ENCODE data around the gene C1QTNF1. TPM values are rescaled to one million over a fixed set of nuclear protein-coding genes. Genes with fewer than 3 reads are reported as not detected.
A peak's percentile ranks its signal among the peaks of the same experiment; 100 is the strongest.

Gene C1QTNF1
- polyA plus RNA-seq, 1 of the 3 experiments (the other 2 are of a cell fraction): 14.3 TPM

DNA sequence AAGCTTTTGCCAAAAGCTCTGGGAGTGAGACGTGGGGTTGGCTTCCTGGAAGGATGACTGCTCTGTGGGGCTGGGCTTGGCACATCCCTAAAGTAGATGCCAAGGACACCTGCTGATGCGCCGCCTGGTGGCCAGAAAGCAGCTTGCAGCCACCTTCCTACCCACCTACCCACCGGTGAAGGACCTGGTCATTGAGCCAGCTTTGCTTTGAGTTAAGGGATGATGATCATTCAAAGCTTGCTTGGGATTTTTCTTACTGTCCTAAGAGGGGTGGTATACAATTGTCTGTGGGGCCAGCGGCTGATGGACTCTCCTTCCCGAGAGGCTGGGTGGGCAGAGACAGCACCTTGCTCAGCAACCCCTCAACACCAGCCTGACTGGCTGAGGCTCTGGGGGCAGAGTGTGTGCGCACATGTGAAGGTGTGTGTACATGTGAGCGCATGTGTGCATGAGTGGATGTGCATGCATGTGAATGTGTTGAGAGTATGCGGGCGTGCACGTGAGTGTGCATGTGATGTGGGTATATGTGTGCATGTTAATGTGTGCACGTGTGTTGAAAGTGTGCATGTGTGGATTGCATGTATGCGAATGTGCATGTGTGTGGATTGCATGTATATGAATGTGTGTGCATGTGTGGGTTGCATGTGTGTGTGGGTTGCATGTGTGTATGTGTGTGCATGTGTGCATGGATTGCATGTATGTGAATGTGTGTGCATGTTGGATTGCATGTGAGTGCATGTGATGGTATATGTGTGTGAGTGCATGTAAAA lies 18.6 kb downstream of the C1QTNF1 start:
- ChIA-PET CTCF (interaction anchor here (0.6 to 7.9 kb wide), 62 partner anchors 8 to 493 kb away, joined by 3 to 191 read pairs (median 5); partner anchors contain the start of genes C1QTNF1, ENGASE and LGALS3BP), POLR2A (interaction anchor here (0.5 to 1.1 kb wide), 2 partner anchors 14 to 42 kb away, joined by 5 to 6 read pairs; no protein-coding TSS in a partner anchor)
- Histone ChIP-seq H3K27ac (ENCODE audit: low read depth in 2 of 2, low read length in 1 of 2) (no peak overlapping the region), H3K9ac (no peak overlapping the region), H3K4me3 (ENCODE audit: low read depth in 2 of 2, low read length in 1 of 2) (no peak overlapping the region), H2AFZ (ENCODE audit: low read depth) (no peak overlapping the region), H3K4me1 (ENCODE audit: control insufficient read depth in 1 of 2, insufficient read depth in 2 of 2, low read depth in 1 of 2, low read length in 1 of 2) (peaks cover 0 to 21% of the 10 kb centered on the region in 2 experiments; a peak in 2 of 4 replicates), H4K20me1 (ENCODE audit: insufficient read depth) (no peaks in the 10 kb centered on the region), H3K9me3 (no peaks in the 10 kb centered on the region), H3K27me3 (ENCODE audit: insufficient read depth) (no peaks in the 10 kb centered on the region), H3K9me2 (no peaks in the 10 kb centered on the region), H3F3A (replicated peaks; ENCODE audit: insufficient read depth) (peaks cover 19% of the 10 kb centered on the region), H3K79me2 (ENCODE audit: insufficient read depth) (no peaks in the 10 kb centered on the region), H3K4me2 (no peak overlapping the region), H3K36me3 (replicated peaks in 1 of 2; ENCODE audit: control insufficient read depth in 1 of 2, insufficient read depth in 2 of 2, low read length in 1 of 2) (no peaks in the 10 kb centered on the region)
- peak; percentile 90 for DNase-seq
- 57% methylated on average over 13 of the region's 13 CpGs for WGBS (ENCODE audit: low lambda C conversion rate)
- TF ChIP-seq, protein P1, sequence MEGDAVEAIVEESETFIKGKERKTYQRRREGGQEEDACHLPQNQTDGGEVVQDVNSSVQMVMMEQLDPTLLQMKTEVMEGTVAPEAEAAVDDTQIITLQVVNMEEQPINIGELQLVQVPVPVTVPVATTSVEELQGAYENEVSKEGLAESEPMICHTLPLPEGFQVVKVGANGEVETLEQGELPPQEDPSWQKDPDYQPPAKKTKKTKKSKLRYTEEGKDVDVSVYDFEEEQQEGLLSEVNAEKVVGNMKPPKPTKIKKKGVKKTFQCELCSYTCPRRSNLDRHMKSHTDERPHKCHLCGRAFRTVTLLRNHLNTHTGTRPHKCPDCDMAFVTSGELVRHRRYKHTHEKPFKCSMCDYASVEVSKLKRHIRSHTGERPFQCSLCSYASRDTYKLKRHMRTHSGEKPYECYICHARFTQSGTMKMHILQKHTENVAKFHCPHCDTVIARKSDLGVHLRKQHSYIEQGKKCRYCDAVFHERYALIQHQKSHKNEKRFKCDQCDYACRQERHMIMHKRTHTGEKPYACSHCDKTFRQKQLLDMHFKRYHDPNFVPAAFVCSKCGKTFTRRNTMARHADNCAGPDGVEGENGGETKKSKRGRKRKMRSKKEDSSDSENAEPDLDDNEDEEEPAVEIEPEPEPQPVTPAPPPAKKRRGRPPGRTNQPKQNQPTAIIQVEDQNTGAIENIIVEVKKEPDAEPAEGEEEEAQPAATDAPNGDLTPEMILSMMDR (IDR thresholded peaks at IDR 0.05): peak; percentile 97
- TF ChIP-seq NRF1 (IDR thresholded peaks at IDR 0.05; ENCODE audit: low read depth, low read length) (0 out of 2 replicates have a peak, but pooled peaks have one; percentile 33), SIN3A (IDR thresholded peaks at IDR 0.05; ENCODE audit: borderline replicate concordance, low read depth, low read length) (no peak), SMC3 (IDR thresholded peaks at IDR 0.05; ENCODE audit: low read depth, low read length) (peak; percentile 100), RAD21 (IDR thresholded peaks at IDR 0.05; ENCODE audit: low read length) (peak; percentile 95)

DNA sequence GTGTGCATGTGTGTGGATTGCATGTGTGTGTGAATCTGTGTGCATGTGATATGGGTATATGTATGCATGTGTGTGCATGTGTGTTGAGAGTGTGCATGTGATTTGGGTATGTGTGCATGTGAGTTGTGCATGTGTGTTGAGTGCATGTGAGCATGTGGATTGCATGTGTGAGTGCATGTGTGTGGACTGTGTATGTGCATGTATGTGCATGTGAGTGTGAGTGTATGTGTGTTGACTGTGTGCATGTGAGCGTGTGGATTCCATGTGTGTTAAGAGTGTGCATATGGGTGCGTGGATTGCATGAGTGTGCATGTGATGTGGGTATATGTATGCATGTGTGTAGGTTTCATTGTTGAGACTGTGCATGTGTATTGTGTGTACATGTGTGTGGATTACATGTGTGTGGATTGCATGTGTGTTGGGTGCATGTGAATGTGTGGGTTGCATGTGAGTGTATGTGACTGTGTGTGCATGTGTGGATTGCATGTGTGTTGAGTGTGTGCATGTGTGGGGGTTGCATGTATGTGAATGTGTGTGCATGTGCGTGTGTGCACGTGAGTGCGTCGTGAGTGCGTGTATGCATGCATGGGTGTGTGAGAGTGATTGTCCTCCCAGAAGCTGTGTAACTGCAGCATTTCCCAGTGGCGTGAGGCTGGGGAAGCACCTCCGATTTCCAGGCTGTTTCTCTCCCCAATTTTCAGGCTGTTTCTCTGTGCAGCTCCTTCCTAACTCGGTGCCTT lies 19.4 kb downstream of the C1QTNF1 start:
- H3K4me2 ChIP-seq: no peak overlapping the region
- no peaks in the 10 kb centered on the region for H4K20me1 ChIP-seq (ENCODE audit: insufficient read depth)
- peaks cover 0 to 23% of the 10 kb centered on the region in 2 experiments; a peak in 2 of 4 replicates for H3K4me1 ChIP-seq (ENCODE audit: control insufficient read depth in 1 of 2, insufficient read depth in 2 of 2, low read depth in 1 of 2, low read length in 1 of 2)
- H3K27me3 ChIP-seq (ENCODE audit: insufficient read depth): no peaks in the 10 kb centered on the region
- 83% methylated on average over 10 of the region's 10 CpGs for WGBS (ENCODE audit: low lambda C conversion rate)
- no peaks in the 10 kb centered on the region for H3K9me2 ChIP-seq
- DNase-seq: no peak
- H3K9me3 ChIP-seq: no peaks in the 10 kb centered on the region
- no peaks in the 10 kb centered on the region for H3K79me2 ChIP-seq (ENCODE audit: insufficient read depth)
- CTCF ChIA-PET: interaction anchor here (0.6 to 25.7 kb wide), 9 partner anchors 16 to 360 kb away, joined by 3 to 529 read pairs (median 7); partner anchors contain the start of gene C1QTNF1
- no peak overlapping the region for H3K9ac ChIP-seq
- no peaks in the 10 kb centered on the region for H3K36me3 ChIP-seq (replicated peaks in 1 of 2; ENCODE audit: control insufficient read depth in 1 of 2, insufficient read depth in 2 of 2, low read length in 1 of 2)
- H3K4me3 ChIP-seq (ENCODE audit: low read depth in 2 of 2, low read length in 1 of 2): no peak overlapping the region
- H3F3A ChIP-seq (replicated peaks; ENCODE audit: insufficient read depth): peaks cover 16% of the 10 kb centered on the region
- H2AFZ ChIP-seq (ENCODE audit: low read depth): no peak overlapping the region
- H3K27ac ChIP-seq (ENCODE audit: low read depth in 2 of 2, low read length in 1 of 2): no peak overlapping the region
- POLR2A ChIA-PET: no interaction called here
- TF ChIP-seq TEAD4 (IDR thresholded peaks at IDR 0.05; ENCODE audit: borderline replicate concordance, insufficient read depth) (no peak), RCOR1 (IDR thresholded peaks at IDR 0.05; ENCODE audit: low read length) (no peak), MEF2A (IDR thresholded peaks at IDR 0.05; ENCODE audit: borderline replicate concordance, low read depth) (no peak), JUND (IDR thresholded peaks at IDR 0.05) (no peak), EZH2phosphoT487 (IDR thresholded peaks at IDR 0.05; ENCODE audit: borderline replicate concordance, low read depth) (no peak), TCF12 (IDR thresholded peaks at IDR 0.05) (no peak), EP300 (IDR thresholded peaks at IDR 0.05; ENCODE audit: borderline replicate concordance in 1 of 2, low read depth in 1 of 2, low read length in 1 of 2) (no peak), TAF1 (IDR thresholded peaks at IDR 0.05; ENCODE audit: borderline replicate concordance, low read depth, low read length) (no peak), SMC3 (IDR thresholded peaks at IDR 0.05; ENCODE audit: low read depth, low read length) (no peak), ELF1 (IDR thresholded peaks at IDR 0.05) (no peak), NFIC (IDR thresholded peaks at IDR 0.05; ENCODE audit: borderline replicate concordance) (no peak)
- TF ChIP-seq, protein P1 (IDR thresholded peaks at IDR 0.05): no peak
- TF ChIP-seq, protein P2, sequence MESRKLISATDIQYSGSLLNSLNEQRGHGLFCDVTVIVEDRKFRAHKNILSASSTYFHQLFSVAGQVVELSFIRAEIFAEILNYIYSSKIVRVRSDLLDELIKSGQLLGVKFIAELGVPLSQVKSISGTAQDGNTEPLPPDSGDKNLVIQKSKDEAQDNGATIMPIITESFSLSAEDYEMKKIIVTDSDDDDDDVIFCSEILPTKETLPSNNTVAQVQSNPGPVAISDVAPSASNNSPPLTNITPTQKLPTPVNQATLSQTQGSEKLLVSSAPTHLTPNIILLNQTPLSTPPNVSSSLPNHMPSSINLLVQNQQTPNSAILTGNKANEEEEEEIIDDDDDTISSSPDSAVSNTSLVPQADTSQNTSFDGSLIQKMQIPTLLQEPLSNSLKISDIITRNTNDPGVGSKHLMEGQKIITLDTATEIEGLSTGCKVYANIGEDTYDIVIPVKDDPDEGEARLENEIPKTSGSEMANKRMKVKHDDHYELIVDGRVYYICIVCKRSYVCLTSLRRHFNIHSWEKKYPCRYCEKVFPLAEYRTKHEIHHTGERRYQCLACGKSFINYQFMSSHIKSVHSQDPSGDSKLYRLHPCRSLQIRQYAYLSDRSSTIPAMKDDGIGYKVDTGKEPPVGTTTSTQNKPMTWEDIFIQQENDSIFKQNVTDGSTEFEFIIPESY (IDR thresholded peaks at IDR 0.05; ENCODE audit: borderline replicate concordance, low read depth): no peak
- TF ChIP-seq, protein P3, sequence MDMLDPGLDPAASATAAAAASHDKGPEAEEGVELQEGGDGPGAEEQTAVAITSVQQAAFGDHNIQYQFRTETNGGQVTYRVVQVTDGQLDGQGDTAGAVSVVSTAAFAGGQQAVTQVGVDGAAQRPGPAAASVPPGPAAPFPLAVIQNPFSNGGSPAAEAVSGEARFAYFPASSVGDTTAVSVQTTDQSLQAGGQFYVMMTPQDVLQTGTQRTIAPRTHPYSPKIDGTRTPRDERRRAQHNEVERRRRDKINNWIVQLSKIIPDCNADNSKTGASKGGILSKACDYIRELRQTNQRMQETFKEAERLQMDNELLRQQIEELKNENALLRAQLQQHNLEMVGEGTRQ (IDR thresholded peaks at IDR 0.05; ENCODE audit: borderline replicate concordance, low read depth, low read length): no peak

All from SK-N-SH (cell line).